Measurements from ENCODE around the gene FTCD.

Gene FTCD

DNA sequence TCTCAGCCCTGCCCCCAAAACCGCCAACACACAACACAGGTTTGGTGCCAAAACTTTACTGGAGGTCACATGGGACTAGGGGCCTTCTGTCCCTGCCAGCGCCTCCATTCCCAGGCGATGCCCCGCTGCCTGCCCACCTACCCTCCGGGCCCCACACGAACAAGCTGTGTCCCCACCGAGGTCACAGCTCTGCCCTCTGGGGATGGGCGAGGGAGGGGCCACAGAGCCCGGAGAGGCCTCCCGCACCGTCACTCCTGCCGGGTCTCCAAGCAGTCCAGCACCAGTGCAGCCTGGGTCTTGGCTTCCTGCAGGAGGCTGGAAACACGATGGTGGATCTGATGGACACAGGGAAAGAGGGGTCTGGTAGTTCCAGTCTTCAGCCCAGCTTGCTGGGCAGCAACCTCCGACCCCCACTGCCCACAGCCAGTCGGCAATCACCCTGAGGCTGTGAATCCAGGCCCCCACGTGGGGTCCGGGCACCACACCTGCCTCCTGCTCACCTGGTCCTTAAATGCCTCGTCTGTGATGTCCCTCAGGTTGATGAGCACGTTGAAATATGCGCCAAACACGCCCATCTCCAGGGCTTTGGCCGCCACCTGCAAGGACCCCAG lies 18.5 kb downstream of the FTCD start:
- DNase-seq = no peak

DNA sequence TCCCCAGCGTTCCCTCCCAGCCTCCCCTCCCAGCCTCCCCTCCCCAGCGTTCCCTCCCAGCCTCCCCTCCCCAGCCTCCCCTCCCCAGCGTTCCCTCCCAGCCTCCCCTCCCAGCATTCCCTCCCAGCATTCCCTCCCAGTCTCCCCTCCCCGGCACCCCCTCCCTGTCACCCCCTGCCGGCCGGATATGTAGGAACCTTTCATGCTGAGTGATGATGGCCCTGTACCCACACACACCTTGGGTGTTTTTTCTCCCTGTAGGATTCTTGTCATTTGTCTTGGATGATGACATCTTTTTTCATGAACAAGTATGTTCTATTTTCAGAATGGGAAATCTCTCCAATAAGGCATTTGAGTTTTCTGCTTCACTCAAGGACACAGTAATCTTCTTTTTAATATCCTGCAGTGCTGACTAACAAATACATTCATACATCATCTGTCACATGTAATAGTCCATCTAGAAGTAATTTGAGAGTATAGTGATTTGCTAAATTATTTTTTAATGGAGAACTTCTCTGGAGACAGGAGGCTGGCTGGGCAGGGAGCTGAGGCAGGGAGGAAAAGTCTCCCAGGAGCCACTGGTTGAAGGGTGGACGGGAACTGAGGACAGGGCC lies 19.5 kb downstream of the FTCD start:
- DNase-seq = no peak

DNA sequence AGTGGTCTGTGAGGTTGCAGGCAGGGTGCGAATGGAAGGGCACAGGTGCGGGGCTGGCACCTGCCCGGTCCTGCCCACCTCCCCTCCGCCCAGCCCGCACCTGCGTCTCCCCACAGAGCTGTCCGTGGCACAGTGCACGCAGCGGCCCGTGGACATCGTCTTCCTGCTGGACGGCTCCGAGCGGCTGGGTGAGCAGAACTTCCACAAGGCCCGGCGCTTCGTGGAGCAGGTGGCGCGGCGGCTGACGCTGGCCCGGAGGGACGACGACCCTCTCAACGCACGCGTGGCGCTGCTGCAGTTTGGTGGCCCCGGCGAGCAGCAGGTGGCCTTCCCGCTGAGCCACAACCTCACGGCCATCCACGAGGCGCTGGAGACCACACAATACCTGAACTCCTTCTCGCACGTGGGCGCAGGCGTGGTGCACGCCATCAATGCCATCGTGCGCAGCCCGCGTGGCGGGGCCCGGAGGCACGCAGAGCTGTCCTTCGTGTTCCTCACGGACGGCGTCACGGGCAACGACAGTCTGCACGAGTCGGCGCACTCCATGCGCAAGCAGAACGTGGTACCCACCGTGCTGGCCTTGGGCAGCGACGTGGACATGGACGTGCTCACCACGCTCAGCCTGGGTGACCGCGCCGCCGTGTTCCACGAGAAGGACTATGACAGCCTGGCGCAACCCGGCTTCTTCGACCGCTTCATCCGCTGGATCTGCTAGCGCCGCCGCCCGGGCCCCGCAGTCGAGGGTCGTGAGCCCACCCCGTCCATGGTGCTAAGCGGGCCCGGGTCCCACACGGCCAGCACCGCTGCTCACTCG lies 23.3 kb downstream of the FTCD start:
- DNase-seq = no peak

DNA sequence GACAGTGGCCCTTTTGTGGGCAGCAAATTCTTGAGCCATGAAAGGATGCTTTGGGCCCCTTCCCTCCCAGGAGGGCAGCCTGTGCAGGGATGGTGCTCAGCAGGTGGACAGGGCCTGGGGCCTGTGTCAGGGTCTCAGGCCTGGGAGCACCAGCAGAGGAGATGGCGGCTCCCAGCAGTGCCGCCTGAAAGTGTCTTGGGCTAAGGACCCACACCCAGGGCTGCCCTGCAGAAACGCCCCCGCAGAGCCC lies 23.9 kb downstream of the FTCD start:
- DNase-seq = no peak

DNA sequence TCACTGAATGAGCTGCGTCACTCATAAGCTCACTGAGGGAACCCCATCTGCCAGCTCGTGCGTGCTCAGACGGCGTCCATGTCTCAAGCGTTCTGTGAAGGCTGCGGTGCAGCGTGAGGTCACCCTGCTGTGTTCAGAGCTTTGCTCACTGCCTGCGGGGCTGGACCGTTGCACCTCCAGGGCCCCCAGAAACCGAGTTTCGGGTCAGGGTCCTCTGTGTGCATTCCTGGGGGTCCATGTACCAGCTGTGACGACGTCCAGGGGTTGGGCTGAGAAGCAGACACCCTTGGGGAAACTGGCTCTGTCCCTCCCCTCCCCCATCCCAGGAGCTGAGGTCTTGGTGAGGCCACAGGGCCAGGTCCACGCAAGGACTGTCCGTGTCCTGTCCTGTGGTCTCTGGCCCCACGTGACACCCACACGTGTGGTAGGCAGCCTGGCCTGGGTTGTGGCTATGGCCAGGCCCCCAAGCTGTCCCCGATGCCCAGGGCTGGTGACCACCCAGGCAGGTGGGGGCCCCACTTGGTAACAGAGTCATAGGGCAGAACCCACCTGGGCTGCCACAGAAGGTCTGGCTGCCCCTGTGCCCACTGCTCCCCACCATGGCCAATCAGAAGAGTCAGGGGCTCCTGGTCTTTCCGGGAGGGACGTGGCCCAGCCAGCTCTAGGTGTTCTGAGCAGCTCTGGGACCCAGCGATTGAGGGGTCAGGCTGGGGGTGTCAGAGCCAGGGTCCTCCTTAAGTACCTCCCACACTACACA lies 24.4 kb downstream of the FTCD start:
- DNase-seq = no peak

DNA sequence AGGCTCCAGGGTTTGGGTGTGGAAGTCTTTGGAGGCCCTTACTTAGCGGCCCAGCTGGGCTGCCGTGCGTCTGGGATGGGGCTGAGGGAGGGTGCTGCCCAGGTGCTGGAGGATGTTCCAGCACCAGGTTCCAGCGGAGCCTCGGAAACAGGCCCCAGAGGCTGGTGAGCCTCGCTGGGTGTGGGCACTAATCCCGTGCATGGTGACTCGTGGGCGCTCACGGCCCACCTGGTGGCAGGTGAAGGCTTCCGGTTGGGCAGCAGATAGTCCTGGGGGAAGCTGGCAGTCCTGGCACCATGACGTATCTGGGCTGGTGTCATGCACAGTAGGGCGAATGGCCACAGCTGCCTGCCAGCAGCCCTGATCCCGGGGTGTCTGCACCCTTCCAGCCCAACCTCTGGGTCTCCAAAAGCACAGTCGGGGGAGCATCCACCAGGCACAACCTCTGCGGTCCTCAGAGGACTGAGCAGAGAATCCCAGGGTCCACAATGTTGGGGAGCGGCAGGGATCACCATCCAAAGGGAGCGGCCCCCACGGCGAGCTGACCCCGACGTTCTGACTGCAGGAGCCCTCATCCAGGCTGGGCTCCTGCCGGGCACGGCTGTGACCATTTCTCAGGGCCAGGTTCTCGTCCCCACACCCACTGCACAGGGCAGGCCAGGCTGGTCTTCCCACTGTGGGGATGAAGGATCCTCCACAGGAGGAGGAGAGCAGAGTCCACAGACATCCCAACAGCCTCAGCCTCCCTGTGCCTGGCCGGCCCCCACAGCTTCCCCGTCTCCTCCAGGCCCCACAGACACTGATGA lies 25.3 kb downstream of the FTCD start:
- no peak for DNase-seq

DNA sequence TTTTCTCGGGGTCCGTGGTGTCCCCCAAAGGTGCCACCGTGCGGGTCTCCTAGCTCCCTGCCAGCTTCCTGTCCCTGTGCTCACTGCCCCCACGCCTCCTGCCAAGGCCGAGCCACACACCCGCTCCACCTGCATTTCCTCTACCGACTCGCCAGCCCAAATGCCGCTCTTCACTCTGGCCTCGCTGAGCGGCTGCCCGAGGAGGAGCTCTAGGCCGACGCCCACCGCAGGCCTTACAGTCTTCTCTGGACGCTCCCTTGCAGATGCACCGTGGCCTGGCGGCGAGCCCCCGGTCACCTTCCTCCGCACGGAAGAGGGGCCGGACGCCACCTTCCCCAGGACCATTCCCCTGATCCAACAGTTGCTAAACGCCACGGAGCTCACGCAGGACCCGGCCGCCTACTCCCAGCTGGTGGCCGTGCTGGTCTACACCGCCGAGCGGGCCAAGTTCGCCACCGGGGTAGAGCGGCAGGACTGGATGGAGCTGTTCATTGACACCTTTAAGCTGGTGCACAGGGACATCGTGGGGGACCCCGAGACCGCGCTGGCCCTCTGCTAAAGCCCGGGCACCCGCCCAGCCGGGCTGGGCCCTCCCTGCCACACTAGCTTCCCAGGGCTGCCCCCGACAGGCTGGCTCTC lies 26.3 kb downstream of the FTCD start:
- no peak for DNase-seq

DNA sequence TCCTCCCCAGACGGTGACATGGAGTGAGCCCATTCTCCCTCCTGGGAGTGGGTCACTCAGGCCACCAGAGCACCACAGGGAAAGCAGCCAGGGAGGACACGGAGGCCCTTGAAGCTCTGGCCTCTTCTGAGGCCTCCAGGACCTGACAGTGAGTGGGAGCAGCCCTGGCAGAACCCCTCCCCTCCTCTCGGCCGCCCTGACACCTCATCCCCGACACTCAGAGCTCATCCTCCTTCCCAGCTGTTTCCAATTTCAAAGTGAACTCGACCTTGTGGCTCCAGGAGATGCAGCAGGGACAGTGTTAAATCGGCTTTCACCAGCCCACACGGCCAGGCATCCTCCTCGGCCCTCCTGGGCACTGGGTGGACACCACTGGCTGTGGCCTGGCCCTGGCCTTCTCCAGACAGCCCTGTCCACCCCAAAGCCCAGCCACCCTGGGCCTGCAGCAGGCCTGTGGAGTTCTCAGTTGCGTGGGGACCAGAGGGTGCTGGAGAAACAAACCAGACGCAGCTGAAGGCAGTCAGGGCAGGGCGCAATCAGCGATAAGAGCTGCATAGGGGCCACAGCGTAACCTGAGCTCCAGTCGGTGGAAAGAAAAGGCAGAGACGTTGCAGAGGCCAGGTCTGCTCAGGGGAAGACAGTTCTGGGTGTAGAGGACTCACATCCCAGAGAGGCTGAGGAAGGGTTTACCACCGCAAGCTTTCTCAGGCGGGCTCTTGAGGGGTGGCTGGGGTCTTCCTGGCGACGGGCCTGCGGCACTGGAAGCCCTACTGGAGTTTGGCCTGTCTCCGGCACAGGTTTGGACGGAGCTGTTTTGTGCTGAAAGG lies 27.1 kb downstream of the FTCD start:
- DNase-seq = no peak

DNA sequence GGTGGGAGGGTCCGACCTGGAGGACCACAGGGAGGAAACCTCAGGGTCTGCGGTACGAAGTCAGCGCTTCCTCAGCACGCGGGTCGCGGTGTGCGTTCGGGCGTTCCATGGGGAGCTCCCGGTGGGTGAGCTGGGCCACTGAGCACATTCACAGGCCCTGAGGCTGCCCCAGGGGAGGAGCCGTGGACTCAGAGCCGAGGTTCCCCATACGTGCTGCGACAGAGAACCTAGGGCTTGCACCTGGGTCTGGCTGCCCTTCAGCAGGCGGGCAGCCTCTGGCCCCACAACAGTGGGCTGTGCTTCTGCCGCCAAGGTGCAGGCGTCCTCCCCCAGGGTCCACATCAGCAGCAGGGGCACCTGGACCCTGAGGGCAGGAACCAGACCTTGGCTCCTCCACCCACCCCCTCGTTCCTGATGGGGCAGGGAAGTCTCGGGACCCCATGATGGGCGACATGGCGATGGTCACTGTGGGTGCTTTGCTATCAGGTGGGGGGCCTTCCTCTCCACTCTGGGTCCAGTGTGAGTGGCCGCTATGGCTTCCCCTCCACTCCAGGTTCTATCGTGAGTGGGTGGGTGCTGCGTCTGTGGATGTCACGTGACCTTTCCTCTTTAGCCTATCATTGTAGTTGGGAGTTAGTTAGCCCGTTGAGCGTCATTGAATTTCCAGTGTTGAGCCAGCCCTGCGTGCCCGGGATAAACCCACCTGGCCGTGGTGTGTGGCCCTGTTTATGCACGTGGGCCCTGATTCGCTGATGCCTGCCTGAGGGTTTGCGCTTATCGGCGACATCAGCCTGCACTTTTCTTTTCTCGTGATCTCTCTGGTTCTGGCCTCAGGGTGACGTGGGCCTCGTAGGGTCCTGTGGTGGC lies 27.9 kb downstream of the FTCD start:
- DNase-seq = no peak

DNA sequence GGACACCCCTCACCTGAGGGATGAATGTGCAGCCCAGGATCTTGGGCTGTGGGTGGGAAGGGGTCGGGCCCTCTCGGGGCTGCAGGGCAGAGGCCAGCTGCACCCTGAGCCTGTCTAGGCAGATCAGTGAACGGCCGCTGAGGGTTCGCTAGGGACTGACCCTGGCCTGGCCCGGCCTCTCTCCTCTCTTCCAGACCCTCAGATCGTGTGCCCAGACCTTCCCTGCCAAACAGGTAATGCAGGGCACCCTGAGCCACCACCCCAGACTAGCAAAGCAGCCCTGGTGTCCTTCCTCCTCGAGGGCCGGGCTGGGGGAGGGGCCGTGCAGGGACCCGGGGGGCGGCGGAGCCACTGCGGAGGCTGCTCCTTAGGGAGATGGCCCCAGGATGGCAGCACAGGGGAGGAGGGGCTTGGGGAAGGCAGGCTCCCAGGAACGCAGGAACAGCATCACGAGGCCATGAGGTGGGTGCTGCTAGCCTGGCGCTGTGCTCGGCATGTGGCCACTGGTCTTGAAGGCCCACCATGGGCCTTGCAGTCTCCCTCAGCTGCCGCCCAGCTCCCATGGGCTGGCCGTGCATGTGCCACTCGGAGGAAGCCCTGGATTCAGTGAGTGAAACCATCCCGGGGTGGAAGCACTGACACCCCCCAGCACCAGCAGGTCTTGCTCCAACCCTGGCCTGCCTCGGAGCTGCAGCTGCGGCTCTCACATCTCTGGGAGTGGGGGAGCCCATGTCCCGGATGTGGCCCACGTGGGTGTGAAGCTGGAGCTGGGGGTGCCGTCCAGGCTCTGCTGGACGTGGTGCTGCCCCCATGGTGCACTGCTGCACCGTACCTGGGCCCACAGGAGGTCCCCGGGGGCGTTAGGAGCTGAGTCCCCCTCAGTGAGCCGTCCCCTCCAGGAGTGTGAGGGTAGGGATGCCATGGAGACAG lies 28.8 kb downstream of the FTCD start:
- no peak for DNase-seq

DNA sequence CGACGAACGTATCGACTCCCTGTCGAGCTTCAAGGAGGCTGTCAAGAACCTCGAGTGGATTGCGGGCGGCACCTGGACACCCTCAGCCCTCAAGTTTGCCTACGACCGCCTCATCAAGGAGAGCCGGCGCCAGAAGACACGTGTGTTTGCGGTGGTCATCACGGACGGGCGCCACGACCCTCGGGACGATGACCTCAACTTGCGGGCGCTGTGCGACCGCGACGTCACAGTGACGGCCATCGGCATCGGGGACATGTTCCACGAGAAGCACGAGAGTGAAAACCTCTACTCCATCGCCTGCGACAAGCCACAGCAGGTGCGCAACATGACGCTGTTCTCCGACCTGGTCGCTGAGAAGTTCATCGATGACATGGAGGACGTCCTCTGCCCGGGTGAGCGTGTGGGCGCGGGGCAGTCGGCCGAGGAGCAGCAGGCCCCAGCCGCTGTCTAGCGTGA lies 29.5 kb downstream of the FTCD start:
- no peak for DNase-seq

DNA sequence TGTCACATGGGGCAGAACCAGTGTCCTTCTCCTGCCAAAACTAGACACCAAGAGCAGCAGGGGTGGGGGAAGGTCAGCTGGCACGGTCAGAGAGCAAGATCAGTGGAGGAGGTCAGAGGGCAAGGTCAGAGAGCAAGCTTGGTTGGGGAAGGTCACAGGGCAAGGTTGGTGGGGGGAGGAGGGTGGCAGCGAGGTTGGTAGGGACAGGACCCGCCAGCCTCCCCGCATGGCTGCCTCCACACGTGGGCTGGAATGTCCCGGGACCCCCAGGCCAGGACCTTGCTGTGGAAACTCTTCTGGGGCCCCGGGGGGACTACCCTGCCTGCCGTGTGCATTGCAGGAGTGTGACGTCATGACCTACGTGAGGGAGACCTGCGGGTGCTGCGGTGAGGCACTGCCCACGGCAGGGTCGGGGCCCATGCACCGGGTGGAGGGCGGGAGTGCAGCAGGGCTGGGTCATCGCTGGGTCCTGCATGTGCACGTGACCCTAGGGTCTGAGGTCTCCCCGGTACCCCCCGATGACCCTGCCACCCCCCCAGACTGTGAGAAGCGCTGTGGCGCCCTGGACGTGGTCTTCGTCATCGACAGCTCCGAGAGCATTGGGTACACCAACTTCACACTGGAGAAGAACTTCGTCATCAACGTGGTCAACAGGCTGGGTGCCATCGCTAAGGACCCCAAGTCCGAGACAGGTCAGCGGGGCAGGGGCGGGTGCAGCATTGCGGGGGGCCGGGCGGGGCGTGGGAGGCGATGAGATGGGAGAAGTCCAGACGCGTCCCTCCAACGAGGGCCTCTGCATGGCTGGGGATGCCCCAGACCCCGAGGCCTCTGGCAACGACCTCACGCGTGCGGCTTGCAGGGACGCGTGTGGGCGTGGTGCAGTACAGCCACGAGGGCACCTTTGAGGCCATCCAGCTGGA lies 30.2 kb downstream of the FTCD start:
- DNase-seq = no peak

DNA sequence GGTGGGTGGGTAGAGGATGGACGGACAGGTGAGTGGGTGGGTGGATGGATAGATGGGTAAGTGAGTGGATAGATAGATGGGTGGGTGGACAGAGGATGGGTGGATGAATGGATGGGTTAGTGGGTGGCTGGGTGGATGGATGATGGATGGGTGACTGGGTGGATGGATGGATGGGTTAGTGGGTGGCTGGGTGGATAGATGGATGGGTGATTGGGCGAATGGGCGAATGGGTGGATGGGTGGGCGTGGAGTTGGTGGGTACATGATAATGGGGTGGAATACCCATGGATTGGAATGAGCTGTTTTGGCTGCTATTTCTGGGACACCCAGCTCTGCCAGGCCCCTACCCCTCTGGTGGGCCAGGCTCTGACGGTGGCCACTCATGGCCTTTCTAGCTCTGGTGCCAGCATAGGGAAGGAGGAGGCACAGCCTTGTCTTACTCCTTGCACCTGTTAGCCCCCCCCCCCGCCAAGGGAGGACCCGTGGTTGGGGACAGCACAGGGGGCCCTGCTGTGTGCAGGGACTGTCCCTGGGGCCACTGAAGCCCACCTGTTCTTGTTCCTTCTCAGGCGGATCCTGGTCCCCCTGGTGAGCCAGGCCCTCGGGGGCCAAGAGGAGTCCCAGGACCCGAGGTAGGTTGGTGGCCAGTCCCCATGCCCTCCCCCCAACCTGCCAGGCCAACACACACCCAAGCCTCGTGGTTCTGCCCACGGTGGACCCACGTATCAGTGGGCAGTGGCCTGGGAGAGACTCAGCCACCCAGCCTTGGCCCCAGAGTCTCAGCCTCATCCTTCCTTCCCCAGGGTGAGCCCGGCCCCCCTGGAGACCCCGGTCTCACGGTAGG lies 31.1 kb downstream of the FTCD start:
- DNase-seq = no peak

DNA sequence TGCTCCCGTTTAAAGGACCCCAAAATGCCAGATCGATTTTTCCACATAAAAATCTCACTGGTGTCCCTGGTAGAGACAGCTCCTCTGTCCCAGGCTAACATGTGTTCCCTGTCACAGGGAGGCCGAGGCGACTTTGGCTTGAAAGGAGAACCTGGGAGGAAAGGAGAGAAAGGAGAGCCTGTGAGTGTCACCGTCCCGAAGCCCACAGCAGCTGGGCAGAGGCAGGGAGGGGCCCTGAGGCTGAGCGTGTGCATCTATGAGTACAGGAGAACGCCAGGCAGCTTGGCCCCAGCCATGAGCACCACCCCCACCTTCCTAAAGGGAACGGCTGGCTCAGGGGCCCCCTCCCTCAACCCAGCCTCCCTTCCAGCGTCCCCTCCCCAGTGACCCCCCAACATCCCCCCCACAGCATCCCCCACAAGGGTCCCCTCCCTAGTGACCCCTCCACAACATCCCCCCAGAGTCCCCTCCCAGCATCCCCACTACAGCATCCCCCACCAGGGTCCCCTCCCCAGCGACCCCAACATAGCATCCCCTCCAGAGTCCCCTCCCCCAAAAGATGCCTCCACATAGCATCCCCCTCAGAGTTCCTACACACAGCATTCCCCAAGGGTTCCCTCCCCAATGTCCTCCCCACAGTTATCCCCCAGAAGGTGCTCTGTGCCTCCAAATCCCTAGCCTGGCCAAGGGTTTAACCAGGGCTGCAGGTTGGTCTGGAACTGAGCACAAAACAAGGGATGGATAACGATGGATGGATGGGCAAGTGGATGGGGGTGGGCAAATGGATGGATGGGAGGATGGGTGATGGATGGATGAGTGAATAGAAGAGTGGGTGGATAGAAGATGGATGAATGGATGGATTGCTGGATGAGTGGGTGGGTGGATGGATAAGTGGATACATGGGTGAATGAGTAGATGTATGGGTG lies 32.4 kb downstream of the FTCD start:
- DNase-seq = no peak

DNA sequence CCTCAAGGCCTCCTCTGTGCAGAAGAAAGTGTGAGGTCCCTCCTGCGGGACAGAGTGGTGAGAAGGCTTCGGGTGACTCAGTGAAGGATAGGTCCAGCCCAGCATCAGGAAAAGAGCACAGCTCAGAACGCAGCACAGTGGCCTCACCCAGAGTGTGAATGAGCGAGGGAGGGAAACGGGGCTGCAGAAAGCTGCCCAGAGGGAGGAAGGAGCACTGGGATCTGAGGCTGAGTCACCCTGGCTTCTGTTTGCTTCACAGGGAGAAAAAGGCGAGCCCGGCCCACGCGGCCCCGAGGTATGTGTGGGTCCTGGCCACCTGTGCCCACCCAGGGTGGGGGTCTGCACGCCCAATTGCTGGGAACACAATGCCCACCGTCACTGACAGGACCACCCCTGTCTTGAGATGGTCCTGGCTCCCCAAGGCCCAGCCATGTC lies 33.1 kb downstream of the FTCD start:
- no peak for DNase-seq
